ENCODE results near the gene DUSP7. TPM values are rescaled to one million over a fixed set of nuclear protein-coding genes. Genes with fewer than 3 reads are reported as not detected.

The DUSP7 gene
- polyA plus RNA-seq, 1 of the 3 experiments (the other 2 are of a cell fraction), result 25.8 TPM

DNA sequence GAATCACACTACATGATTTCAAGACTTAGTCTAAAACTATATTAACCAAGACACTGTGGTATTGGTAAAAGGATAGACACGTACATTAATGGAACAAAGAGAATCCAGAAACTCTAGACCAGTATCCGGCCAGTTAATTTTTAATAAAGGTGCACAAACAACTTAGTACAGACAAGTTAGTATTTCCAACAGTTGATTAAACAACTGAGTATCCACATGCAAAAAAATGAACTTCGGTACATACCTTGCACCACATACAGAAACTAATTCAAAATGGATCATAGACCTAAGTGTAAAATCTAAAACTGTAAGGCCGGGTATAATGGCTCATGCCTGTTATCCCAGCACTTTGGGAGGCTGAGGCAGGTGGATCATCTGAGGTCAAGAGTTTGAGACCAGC lies 46.6 kb upstream of the DUSP7 start (continued):
- no peak for TF ChIP-seq ZBTB33 (IDR thresholded peaks at IDR 0.05; ENCODE audit: borderline replicate concordance, low read depth)

- Histone ChIP-seq H3K4me3 (ENCODE audit: low read depth in 2 of 2, low read length in 1 of 2) (no peak overlapping the region), H3K27ac (ENCODE audit: low read depth in 2 of 2, low read length in 1 of 2) (no peak overlapping the region), H3K9me3 (no peaks in the 10 kb centered on the region), H3K4me2 (no peak overlapping the region), H3K27me3 (ENCODE audit: insufficient read depth) (no peaks in the 10 kb centered on the region), H3K36me3 (replicated peaks in 1 of 2; ENCODE audit: control insufficient read depth in 1 of 2, insufficient read depth in 2 of 2, low read length in 1 of 2) (peaks cover 2 to 18% of the 10 kb centered on the region in 2 experiments), H3K4me1 (ENCODE audit: control insufficient read depth in 1 of 2, insufficient read depth in 2 of 2, low read depth in 1 of 2, low read length in 1 of 2) (peaks cover 4 to 7% of the 10 kb centered on the region in 2 experiments; a peak in 2 of 4 replicates), H3K79me2 (ENCODE audit: insufficient read depth) (no peaks in the 10 kb centered on the region), H2AFZ (ENCODE audit: low read depth) (no peak overlapping the region), H3F3A (replicated peaks; ENCODE audit: insufficient read depth) (no peaks in the 10 kb centered on the region), H3K9me2 (0 out of 2 replicates have a peak, but pooled peaks cover 6% of the 10 kb centered on the region), H3K9ac (no peak overlapping the region), H4K20me1 (ENCODE audit: insufficient read depth) (no peaks in the 10 kb centered on the region)
- 79% methylated on average over 2 of the region's 3 CpGs for WGBS (ENCODE audit: low lambda C conversion rate)
- DNase-seq, result no peak
- TF ChIP-seq USF1 (IDR thresholded peaks at IDR 0.05; ENCODE audit: borderline replicate concordance, low read depth) (no peak), RCOR1 (IDR thresholded peaks at IDR 0.05; ENCODE audit: low read length) (no peak), EP300 (IDR thresholded peaks at IDR 0.05; ENCODE audit: borderline replicate concordance in 1 of 2, low read depth in 1 of 2, low read length in 1 of 2) (no peak), RFX5 (IDR thresholded peaks at IDR 0.05; ENCODE audit: low read length) (no peak), TAF1 (IDR thresholded peaks at IDR 0.05; ENCODE audit: borderline replicate concordance, low read depth, low read length) (no peak), GABPA (IDR thresholded peaks at IDR 0.05; ENCODE audit: low read depth) (no peak), PBX3 (IDR thresholded peaks at IDR 0.05) (no peak), ZBTB33 (IDR thresholded peaks at IDR 0.05; ENCODE audit: borderline replicate concordance, low read depth) (no peak), YY1 (IDR thresholded peaks at IDR 0.05; ENCODE audit: low read depth) (no peak)
- TF ChIP-seq, protein P1, sequence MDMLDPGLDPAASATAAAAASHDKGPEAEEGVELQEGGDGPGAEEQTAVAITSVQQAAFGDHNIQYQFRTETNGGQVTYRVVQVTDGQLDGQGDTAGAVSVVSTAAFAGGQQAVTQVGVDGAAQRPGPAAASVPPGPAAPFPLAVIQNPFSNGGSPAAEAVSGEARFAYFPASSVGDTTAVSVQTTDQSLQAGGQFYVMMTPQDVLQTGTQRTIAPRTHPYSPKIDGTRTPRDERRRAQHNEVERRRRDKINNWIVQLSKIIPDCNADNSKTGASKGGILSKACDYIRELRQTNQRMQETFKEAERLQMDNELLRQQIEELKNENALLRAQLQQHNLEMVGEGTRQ (IDR thresholded peaks at IDR 0.05; ENCODE audit: borderline replicate concordance, low read depth, low read length), result no peak
- TF ChIP-seq, protein P2, sequence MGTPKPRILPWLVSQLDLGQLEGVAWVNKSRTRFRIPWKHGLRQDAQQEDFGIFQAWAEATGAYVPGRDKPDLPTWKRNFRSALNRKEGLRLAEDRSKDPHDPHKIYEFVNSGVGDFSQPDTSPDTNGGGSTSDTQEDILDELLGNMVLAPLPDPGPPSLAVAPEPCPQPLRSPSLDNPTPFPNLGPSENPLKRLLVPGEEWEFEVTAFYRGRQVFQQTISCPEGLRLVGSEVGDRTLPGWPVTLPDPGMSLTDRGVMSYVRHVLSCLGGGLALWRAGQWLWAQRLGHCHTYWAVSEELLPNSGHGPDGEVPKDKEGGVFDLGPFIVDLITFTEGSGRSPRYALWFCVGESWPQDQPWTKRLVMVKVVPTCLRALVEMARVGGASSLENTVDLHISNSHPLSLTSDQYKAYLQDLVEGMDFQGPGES (IDR thresholded peaks at IDR 0.05; ENCODE audit: low read depth, low read length), result no peak
- ChIA-PET CTCF (interaction anchor here (0.6 kb wide), 1 partner anchor 11 kb away, joined by 3 read pairs; no protein-coding TSS in a partner anchor), POLR2A (interaction anchor here (0.7 kb wide), 1 partner anchor 31 kb away, joined by 3 read pairs; no protein-coding TSS in a partner anchor)
Measured at GRCh38 chr3:52099001-52099401, 42.6 kb upstream of the DUSP7 start.
